K562 (cell line): ENCODE data around the gene SLC22A4. TPM values are rescaled to one million over a fixed set of nuclear protein-coding genes. Genes with fewer than 3 reads are reported as not detected.

Source experiments
- ATAC-seq: fragments of 200-7000 bp; cut with Tn5 transposase; 3 replicates; pipeline ENCODE4 v1.9.1; 2020; ENCODE audit warnings: moderate library complexity
- BruUV-seq: library from RNA; stranded (reverse); fragments of 400-500 nt; replicated peaks from 2 replicates; lab custom pipeline; 2021; lab: Mats Ljungman, UMichigan
- CTCF ChIA-PET: fragments of 300-600 bp; formaldehyde crosslinking; extraction: SDS; loops from one replicate; lab custom pipeline; 2021; ENCODE audit warnings: low intra/inter-chr PET ratio; lab: Yijun Ruan, JAX
- POLR2A ChIA-PET: fragments of 300-600, 350-650 bp; sonication (Branson Sonifier 250); formaldehyde crosslinking; extraction: SDS; loops from one replicate; lab custom pipeline; 2021; ENCODE audit warnings: antibody characterized with exemption, inconsistent platforms; lab: Yijun Ruan, JAX
- DNase-seq, 4 experiments: peaks; one replicate each; pipeline versions ENCODE4 v3.0.0 to v3.0.0-alpha.2; 2011 to 2018; ENCODE audit warnings: low spot score in 3 of 4, mixed read lengths in 3 of 4; ENCODE audit errors: extremely low read depth in 1 of 4
- FAIRE-seq: peaks from 2 replicates; lab custom pipeline; 2011; peaks lifted over from hg19 to GRCh38; lab: Jason Lieb, UNC
- H2AFZ ChIP-seq: 2 replicates; pipeline ENCODE4 v1.6.0; 2011; ENCODE audit warnings: low read depth, low read length, control low read depth, inconsistent platforms
- H3K27ac ChIP-seq: fragments of 200-600 bp; 3 replicates; pipeline ENCODE4 v1.8.0; 2011; ENCODE audit warnings: low read depth, mild to moderate bottlenecking, control low read depth, inconsistent platforms, low read length, moderate library complexity, mixed read lengths; ENCODE audit errors: extremely low read depth
- H3K27me3 ChIP-seq, 2 experiments: fragments of 300-600 bp in 1 of 2; 2 replicates in 1 of 2; 3 replicates in 1 of 2; pipeline versions ENCODE4 v1.6.0 to v1.8.0; 2011; ENCODE audit warnings: inconsistent platforms in 2 of 2, low read length in 2 of 2, mild to moderate bottlenecking in 1 of 2, mixed read lengths in 1 of 2, moderate library complexity in 1 of 2; ENCODE audit not compliant: control insufficient read depth in 2 of 2, insufficient read depth in 2 of 2
- H3K36me3 ChIP-seq: fragments of 300-600 bp; 3 replicates; pipeline ENCODE4 v1.8.0; 2011; ENCODE audit warnings: mild to moderate bottlenecking, low read length, inconsistent platforms; ENCODE audit not compliant: control insufficient read depth, insufficient read depth
- H3K4me1 ChIP-seq, 2 experiments: fragments of 200-600 bp in 1 of 2; replicated peaks in 1 of 2; 2 replicates in 1 of 2; 3 replicates in 1 of 2; pipeline versions ENCODE4 v1.5.1 to v1.8.0; 2011; ENCODE audit warnings: inconsistent platforms in 2 of 2, low read length in 2 of 2, mild to moderate bottlenecking in 1 of 2, mixed read lengths in 1 of 2, moderate library complexity in 1 of 2; ENCODE audit not compliant: control insufficient read depth in 2 of 2, insufficient read depth in 2 of 2
- H3K4me2 ChIP-seq: 2 replicates; pipeline ENCODE4 v1.6.1; 2011; ENCODE audit warnings: low read length, control low read depth, inconsistent platforms, mixed read lengths; ENCODE audit not compliant: insufficient read depth
- H3K4me3 ChIP-seq: fragments of 200-600 bp; sonication (generic), shearing (Covaris generic); 2 replicates; pipeline ENCODE4 v1.5.1; 2016; ENCODE audit warnings: control low read depth, inconsistent platforms
- H3K79me2 ChIP-seq: fragments of 200-600 bp; 3 replicates; pipeline ENCODE4 v1.8.0; 2011; ENCODE audit warnings: low read length, inconsistent platforms; ENCODE audit not compliant: control insufficient read depth, insufficient read depth
- H3K9ac ChIP-seq, 2 experiments: 2 replicates each; pipeline versions ENCODE4 v1.6.0 to v1.6.1; 2011; ENCODE audit warnings: low read depth in 2 of 2, low read length in 2 of 2, control low read depth in 1 of 2, inconsistent platforms in 1 of 2, mild to moderate bottlenecking in 1 of 2, mixed read lengths in 1 of 2; ENCODE audit not compliant: insufficient read depth in 1 of 2
- H3K9me1 ChIP-seq: one replicate; pipeline ENCODE4 v1.6.0; 2011; ENCODE audit warnings: inconsistent platforms, mild to moderate bottlenecking, low read length, moderate library complexity; ENCODE audit not compliant: control insufficient read depth, insufficient read depth
- H3K9me3 ChIP-seq: replicated peaks from 2 replicates; pipeline ENCODE4 v1.5.1; 2011; ENCODE audit warnings: low read depth, low read length, inconsistent platforms; ENCODE audit not compliant: control insufficient read depth, insufficient read depth
- H4K20me1 ChIP-seq: replicated peaks from 2 replicates; pipeline ENCODE4 v1.6.1; 2011; ENCODE audit warnings: low read length, inconsistent platforms, mixed read lengths; ENCODE audit not compliant: control insufficient read depth, insufficient read depth
- DPF2 ChIP-seq: fragments of 450-650 bp; IDR thresholded peaks from 2 replicates; pipeline ENCODE4 v1.6.1; 2016
- E2F3 ChIP-seq: fragments of 250-450 bp; sonication (Bioruptor Pico); IDR thresholded peaks from 2 replicates; pipeline ENCODE4 v1.4.0; 2020; ENCODE audit warnings: mild to moderate bottlenecking
- ESRRA ChIP-seq: fragments of 450-650 bp; IDR thresholded peaks from 2 replicates; pipeline ENCODE4 v1.6.1; 2014; ENCODE audit warnings: low read depth, mild to moderate bottlenecking, moderate library complexity, borderline replicate concordance
- ETV5 ChIP-seq: sonication (generic); formaldehyde crosslinking; IDR thresholded peaks from 2 replicates; pipeline ENCODE4 v1.4.0; 2020; ENCODE audit warnings: low read depth, mild to moderate bottlenecking, missing genetic modification reagents
- GTF2A2 ChIP-seq: IDR thresholded peaks from 2 replicates; pipeline ENCODE4 v1.6.1; 2016; ENCODE audit warnings: mild to moderate bottlenecking, missing genetic modification characterization, missing compliant biosample characterization
- HDAC8 ChIP-seq: fragments of 450-650 bp; IDR thresholded peaks from 2 replicates; pipeline ENCODE4 v1.6.1; 2016; ENCODE audit warnings: mild to moderate bottlenecking, missing genetic modification characterization, moderate library complexity, missing compliant biosample characterization
- MYBL2 ChIP-seq, 2 experiments: fragments of 450-650 bp in 1 of 2; sonication (generic) in 1 of 2; formaldehyde crosslinking in 1 of 2; IDR thresholded peaks; 2 replicates each; pipeline versions ENCODE4 v1.6.1 to v1.8.1; 2017 to 2022; ENCODE audit warnings: borderline replicate concordance in 1 of 2, inconsistent platforms in 1 of 2, low read depth in 1 of 2, mild to moderate bottlenecking in 1 of 2, missing genetic modification reagents in 1 of 2, moderate library complexity in 1 of 2
- NRF1 ChIP-seq, 2 experiments: fragments of 450-650 bp; IDR thresholded peaks in 1 of 2; conservative IDR thresholded peaks in 1 of 2; 2 replicates each; pipeline ENCODE4 v1.6.1; 2014; ENCODE audit warnings: mild to moderate bottlenecking in 2 of 2
- RFX5 ChIP-seq: IDR thresholded peaks from 2 replicates; pipeline ENCODE4 v1.6.1; 2011; ENCODE audit warnings: low read depth, mild to moderate bottlenecking, improper control_type of control experiment, low read length
- RUNX1 ChIP-seq: sonication (generic); IDR thresholded peaks from 2 replicates; pipeline ENCODE4 v1.6.1; 2016; ENCODE audit warnings: antibody characterized with exemption, low read depth
- SMC3 ChIP-seq: conservative IDR thresholded peaks from 2 replicates; pipeline ENCODE4 v1.6.1; 2011; ENCODE audit warnings: low read depth, low read length, improper control_type of control experiment; ENCODE audit not compliant: insufficient read depth
- ZNF431 ChIP-seq: sonication (generic); formaldehyde crosslinking; IDR thresholded peaks from 2 replicates; pipeline ENCODE4 v1.8.0; 2022; ENCODE audit warnings: mild to moderate bottlenecking, missing genetic modification reagents
- ZNF766 ChIP-seq: fragments of 200-800 bp; sonication (Bioruptor generic); conservative IDR thresholded peaks from 2 replicates; pipeline ENCODE4 v1.6.1; 2016; ENCODE audit warnings: missing genetic modification characterization, missing compliant biosample characterization
- WGBS: fragments of 100-300 bp; shearing (Covaris generic); methylation state at CpG from one replicate; pipeline ENCODE4 v1.1.6; 2016; ENCODE audit warnings: low coverage, mixed read lengths; ENCODE audit not compliant: insufficient coverage; ENCODE audit errors: missing lambda C conversion rate; 5-methylcytosine and 5-hydroxymethylcytosine counted together
- in situ Hi-C: fragments of 300-500 bp; cut with MboI; formaldehyde crosslinking; loops from 4 replicates; pipeline ENCODE4 v1.15.0; 2018; ENCODE audit warnings: inconsistent platforms, mixed read lengths
- intact Hi-C: fragments of 100-400 bp; cut with micrococcal nuclease; formaldehyde crosslinking; loops from 2 replicates; pipeline ENCODE4 v1.14.2; 2022
- polyA plus RNA-seq, 8 experiments: library from polyadenylated mRNA; depleted of rRNA in 4 of 8; stranded (reverse) in 5 of 8; unstranded in 3 of 8; fragments of >200 nt; fragmentation: Nextera tagmentation in 2 of 8; fragmentation: Illumina TruSeq in 1 of 8; extraction: Ambion mirVana in 2 of 8; extraction: Trizol in 1 of 8; gene quantifications; 2 replicates each; pipeline versions ENCODE4 v1.2.1 to v1.2.3, GENCODE V29; 2011 to 2014; ENCODE audit warnings: inconsistent platforms in 1 of 8, missing spikeins in 1 of 8
- total RNA-seq, 7 experiments: library from RNA; depleted of rRNA in 6 of 7; stranded (reverse); fragments of >200 nt in 6 of 7; fragmentation: Illumina TruSeq in 2 of 7; extraction: Trizol in 2 of 7; gene quantifications; 2 replicates each; pipeline versions ENCODE4 v1.2.1 to v1.2.3, GENCODE V29; 2011 to 2021; ENCODE audit warnings: low replicate concordance in 1 of 7
- TF ChIP-seq, protein P1 (sequence below): IDR thresholded peaks from 2 replicates; pipeline ENCODE4 v1.6.1; 2014; ENCODE audit warnings: antibody characterized with exemption
- TF ChIP-seq, protein P2 (sequence below): sonication (generic); formaldehyde crosslinking; IDR thresholded peaks from 2 replicates; pipeline ENCODE4 v1.8.0; 2022; ENCODE audit warnings: missing genetic modification reagents, mild to moderate bottlenecking, moderate library complexity, borderline replicate concordance

Gene SLC22A4
- total and polyA plus RNA-seq, 9 of the 15 experiments (the other 6 are each of a cell fraction or from before 2014, with no cell fraction given), result 2.7 to 9.5 (median 6.2) TPM

DNA sequence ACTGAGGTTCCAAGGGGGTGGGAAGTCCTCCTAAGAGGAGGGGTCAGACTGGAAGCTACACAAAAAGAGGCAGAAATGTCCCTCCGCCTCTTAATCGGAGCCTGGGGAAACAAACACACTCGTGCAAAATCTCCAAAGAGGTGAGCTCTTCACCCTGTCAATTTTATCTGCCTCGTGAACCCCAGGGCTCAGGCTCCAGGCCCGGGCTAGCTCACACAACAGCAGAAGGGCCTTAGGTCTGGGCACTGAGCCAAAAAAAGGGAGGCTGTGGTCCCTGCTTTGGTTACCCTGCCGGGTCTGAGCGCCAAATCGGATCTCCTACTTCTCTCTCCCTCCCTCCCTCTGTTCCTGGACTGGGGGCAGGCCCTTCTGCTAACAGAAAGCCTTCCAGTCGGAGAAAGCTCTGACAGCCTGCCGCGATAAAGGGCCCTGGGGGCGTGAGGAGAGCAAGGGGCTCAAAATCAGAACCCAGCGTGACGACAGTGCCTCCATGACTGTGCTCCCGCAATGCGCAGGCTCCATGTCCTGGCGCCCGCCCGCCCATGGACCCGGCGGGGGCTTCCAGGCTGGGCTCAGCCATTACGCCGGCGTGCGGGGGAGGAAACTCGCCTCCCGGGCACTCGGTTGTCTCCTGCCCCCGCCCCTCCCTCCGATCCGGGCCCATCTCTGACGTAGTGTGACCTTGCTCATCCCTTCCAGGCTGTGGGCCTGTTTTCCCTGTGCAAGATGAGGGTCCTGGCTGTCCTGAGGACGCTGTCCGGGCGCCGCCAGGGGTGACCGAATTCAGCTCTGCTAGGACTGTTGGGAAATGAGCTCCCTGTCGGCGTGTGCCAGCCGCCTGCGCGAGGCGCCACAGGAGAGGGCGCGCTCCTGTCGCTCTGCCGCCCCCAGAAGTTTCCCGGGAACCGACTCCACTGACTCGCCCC is 865 bp upstream of the SLC22A4 start:
- intact Hi-C loops, result loop anchor here (1.0 to 5.0 kb wide), 2 partner anchors 15 to 79 kb away; no protein-coding TSS in a partner anchor
- Histone ChIP-seq H3K9ac (peak overlapping the region; percentile 83 to 94), H3K79me2 (peaks cover 63% of the 10 kb centered on the region), H3K9me1 (no peaks in the 10 kb centered on the region), H4K20me1 (0 out of 2 replicates have a peak, but pooled peaks cover 3% of the 10 kb centered on the region), H3K4me2 (peak overlapping the region; percentile 99), H3K27ac (peak overlapping the region; percentile 96), H2AFZ (peak overlapping the region; percentile 94), H3K9me3 (no peaks in the 10 kb centered on the region), H3K4me3 (peak overlapping the region; percentile 61), H3K36me3 (peaks cover 6% of the 10 kb centered on the region; the same call in 1 of the 3 replicates), H3K27me3 (no peaks in the 10 kb centered on the region), H3K4me1 (peaks cover 35 to 46% of the 10 kb centered on the region in 2 experiments; a peak in 4 of 5 replicates)
- CTCF ChIA-PET, result interaction anchor here (0.7 kb wide), 1 partner anchor 1694 kb away, joined by 3 read pairs; no protein-coding TSS in a partner anchor
- in situ Hi-C loops, result no loop called here
- DNase-seq, result peak; percentile 86 to 96 (median 90)
- POLR2A ChIA-PET, result interaction anchor here (0.6 to 4.6 kb wide), 27 partner anchors 7 to 580 kb away, joined by 3 to 29 read pairs (median 4); partner anchors contain the start of gene SLC22A5
- TSS peak; percentile 56 for BruUV-seq
- FAIRE-seq, result peak; percentile 89
- ATAC-seq, result peak; percentile 67
- under 1% methylated on average over 47 of the region's 50 CpGs for WGBS
- TF ChIP-seq MYBL2 (IDR thresholded peaks at IDR 0.05; ENCODE audit: low read depth) (no peak), MYBL2 (CRISPR knock-in tag; IDR thresholded peaks at IDR 0.05; ENCODE audit: borderline replicate concordance) (no peak), ZNF766 (CRISPR knock-in tag) (peak; percentile 75), NRF1 (conservative IDR thresholded peaks at IDR 0.05 in 1 of 2, IDR thresholded peaks at IDR 0.05 in 1 of 2) (peak; percentile 91 to 92), HDAC8 (0 out of 2 replicates have a peak, but pooled peaks have one; percentile 74), RFX5 (no peak), E2F3 (no peak), DPF2 (peak; percentile 78), ETV5 (CRISPR knock-in tag) (peak; percentile 49; the same call in 1 of the 2 replicates), SMC3 (no peak), ESRRA (peak; percentile 89), RUNX1 (no peak), GTF2A2 (tag) (0 out of 2 replicates have a peak, but pooled peaks have one; percentile 48), ZNF431 (CRISPR knock-in tag) (no peak)
- TF ChIP-seq, protein P1, sequence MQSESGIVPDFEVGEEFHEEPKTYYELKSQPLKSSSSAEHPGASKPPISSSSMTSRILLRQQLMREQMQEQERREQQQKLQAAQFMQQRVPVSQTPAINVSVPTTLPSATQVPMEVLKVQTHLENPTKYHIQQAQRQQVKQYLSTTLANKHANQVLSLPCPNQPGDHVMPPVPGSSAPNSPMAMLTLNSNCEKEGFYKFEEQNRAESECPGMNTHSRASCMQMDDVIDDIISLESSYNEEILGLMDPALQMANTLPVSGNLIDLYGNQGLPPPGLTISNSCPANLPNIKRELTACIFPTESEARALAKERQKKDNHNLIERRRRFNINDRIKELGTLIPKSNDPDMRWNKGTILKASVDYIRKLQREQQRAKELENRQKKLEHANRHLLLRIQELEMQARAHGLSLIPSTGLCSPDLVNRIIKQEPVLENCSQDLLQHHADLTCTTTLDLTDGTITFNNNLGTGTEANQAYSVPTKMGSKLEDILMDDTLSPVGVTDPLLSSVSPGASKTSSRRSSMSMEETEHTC, result 0 out of 2 replicates have a peak, but pooled peaks have one; percentile 31
- TF ChIP-seq, protein P2, sequence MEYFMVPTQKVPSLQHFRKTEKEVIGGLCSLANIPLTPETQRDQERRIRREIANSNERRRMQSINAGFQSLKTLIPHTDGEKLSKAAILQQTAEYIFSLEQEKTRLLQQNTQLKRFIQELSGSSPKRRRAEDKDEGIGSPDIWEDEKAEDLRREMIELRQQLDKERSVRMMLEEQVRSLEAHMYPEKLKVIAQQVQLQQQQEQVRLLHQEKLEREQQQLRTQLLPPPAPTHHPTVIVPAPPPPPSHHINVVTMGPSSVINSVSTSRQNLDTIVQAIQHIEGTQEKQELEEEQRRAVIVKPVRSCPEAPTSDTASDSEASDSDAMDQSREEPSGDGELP (CRISPR knock-in tag), result peak; percentile 72
